NK-92 (cell line): ENCODE data around the gene HAUS1.
"Not testable (repeated sequence)": the region's sequence is repeated elsewhere in the genome, so short reads cannot be mapped to it uniquely, and the experiment has no call there.

Experiments
- DNase-seq: peaks from one replicate; lab custom pipeline; 2025; ENCODE audit not compliant: unreplicated experiment; lab: John Stamatoyannopoulos, UW

HAUS1 gene

GRCh38 chr18:46088501-46088900 is 15.7 kb upstream of the HAUS1 start:
- DNase-seq: not testable (repeated sequence)

- no peak for DNase-seq
Measured at GRCh38 chr18:46095532-46095931, 8.7 kb upstream of the HAUS1 start.

GRCh38 chr18:46096651-46097300 is 7.4 kb upstream of the HAUS1 start:
- DNase-seq: no peak

GRCh38 chr18:46097431-46097800 is 6.8 kb upstream of the HAUS1 start:
- DNase-seq: no peak

- peak; percentile 27 for DNase-seq
Measured at GRCh38 chr18:46097801-46098615, 6.2 kb upstream of the HAUS1 start, which contains the start of gene ATP5F1A. Gene ATP5F1A (minus strand): TSS chr18:46098296. CDS start chr18:46098231, 65 bp downstream.

- DNase-seq: no peak
Measured at GRCh38 chr18:46098616-46098933, 5.6 kb upstream of the HAUS1 start.

- DNase-seq: no peak
Measured at GRCh38 chr18:46099463-46099862, 4.7 kb upstream of the HAUS1 start.

- DNase-seq: no peak
Measured at GRCh38 chr18:46109386-46109785, 5.2 kb downstream of the HAUS1 start.

- no peak for DNase-seq
Measured at GRCh38 chr18:46110406-46110805, 6.2 kb downstream of the HAUS1 start.

GRCh38 chr18:46113751-46114150 is 9.6 kb downstream of the HAUS1 start:
- no peak for DNase-seq

GRCh38 chr18:46126625-46127024 is 22.4 kb downstream of the HAUS1 start:
- not testable (repeated sequence) for DNase-seq

- no peak for DNase-seq
Measured at GRCh38 chr18:46130061-46130460, 25.9 kb downstream of the HAUS1 start.

GRCh38 chr18:46130549-46130948 is 26.4 kb downstream of the HAUS1 start:
- not testable (repeated sequence) for DNase-seq

- DNase-seq: no peak
Measured at GRCh38 chr18:46133534-46133933, 29.3 kb downstream of the HAUS1 start.

GRCh38 chr18:46134920-46135675 is 30.9 kb downstream of the HAUS1 start:
- DNase-seq: no peak

GRCh38 chr18:46140173-46140572 is 36.0 kb downstream of the HAUS1 start:
- DNase-seq: no peak

GRCh38 chr18:46141199-46141598 is 37.0 kb downstream of the HAUS1 start:
- DNase-seq: no peak

- no peak for DNase-seq
Measured at GRCh38 chr18:46148810-46149209, 44.6 kb downstream of the HAUS1 start.

- no peak for DNase-seq
Measured at GRCh38 chr18:46152436-46152807, 48.2 kb downstream of the HAUS1 start.

GRCh38 chr18:46152808-46153617 is 48.8 kb downstream of the HAUS1 start:
- DNase-seq: no peak

- no peak for DNase-seq
Measured at GRCh38 chr18:46155641-46156051, 51.5 kb downstream of the HAUS1 start.
